ENCODE measurements around the gene DGCR2.

- no peak for TF ChIP-seq CTCF (IDR thresholded peaks at IDR 0.05 in 8 of 11, conservative IDR thresholded peaks at IDR 0.05 in 3 of 11)
- no peak for TF ChIP-seq POLR2A (IDR thresholded peaks at IDR 0.05)
Measured at GRCh38 chr22:19058713-19059451, 63.3 kb downstream of the DGCR2 start.

Measured in spleen (tissue), 7 donors.